Esophagus mucosa (tissue), 1 donor: ENCODE data around the gene LRRTM4. TPM values are rescaled to one million over a fixed set of nuclear protein-coding genes. Genes with fewer than 3 reads are reported as not detected.
"Not testable (repeated sequence)": the region's sequence is repeated elsewhere in the genome, so short reads cannot be mapped to it uniquely, and the experiment has no call there.

Experiments used
- ATAC-seq: fragments of 200-7000 bp; cut with Tn5 transposase; one replicate; pipeline ENCODE4 v1.9.1; 2020
- total RNA-seq: library from RNA; stranded (reverse); gene quantifications from one replicate; pipeline ENCODE4 v1.2.4, GENCODE V29; 2023
- donor health status: DM: yes; HTN: yes; CAD: no.

LRRTM4 gene
- total RNA-seq, 1 donor from 2014 or later: not detected

DNA sequence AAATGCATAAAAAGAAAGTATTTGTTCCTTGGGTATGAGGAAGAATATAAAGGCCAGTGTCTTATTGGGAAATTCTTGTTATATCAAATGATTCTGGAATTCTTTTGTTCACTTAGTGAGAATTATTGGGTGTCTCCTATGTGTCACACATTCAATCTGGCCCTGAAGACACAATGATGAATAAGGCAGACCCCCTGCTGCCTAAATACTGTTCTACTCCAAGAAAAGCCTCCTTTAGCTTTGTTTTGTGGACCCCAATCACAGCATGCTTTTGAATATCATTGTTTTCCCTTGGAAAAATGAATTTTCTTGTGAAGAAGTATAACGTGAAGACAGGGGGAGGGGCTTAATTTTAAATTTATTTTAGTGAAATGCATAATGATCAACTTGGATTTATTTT is 682.4 kb downstream of the LRRTM4 start:
- ATAC-seq: no peak

DNA sequence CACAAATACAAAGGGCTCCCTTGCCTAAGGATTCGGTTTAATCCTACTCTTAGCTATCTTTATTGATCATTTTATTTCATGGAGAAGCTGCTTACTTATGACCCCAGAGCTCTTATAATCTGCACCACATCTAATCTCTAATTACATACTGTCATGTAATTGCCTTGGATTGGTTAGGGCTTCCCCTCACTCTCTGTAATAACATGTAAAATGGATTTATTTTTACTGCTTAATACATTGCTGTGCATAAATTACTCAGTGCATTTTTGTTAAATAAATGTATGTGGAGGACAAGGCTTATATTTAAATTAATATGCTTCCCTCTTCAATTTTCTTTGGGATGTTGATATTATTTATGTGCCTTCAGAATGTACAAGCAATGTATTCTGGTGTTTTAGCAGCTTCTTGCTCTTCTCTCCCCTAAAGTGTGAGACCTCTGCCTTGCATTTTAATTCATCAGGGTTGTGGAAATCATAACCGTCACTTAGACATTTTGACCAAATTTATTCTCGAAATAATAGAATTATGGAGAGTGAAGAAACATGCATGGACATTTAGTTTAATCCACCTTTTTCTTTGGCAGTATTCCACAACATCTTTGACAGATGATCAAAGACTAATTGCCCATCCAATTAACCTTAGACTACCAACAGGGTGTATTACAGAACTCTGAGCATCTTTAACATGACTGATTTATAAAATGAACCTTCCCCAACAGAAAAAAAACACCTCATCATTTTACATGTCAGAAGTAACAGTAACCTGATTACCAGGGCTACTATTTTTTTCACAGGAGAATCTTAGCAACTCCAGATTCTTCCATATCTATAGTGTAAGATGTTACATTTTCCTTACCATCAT is 692.6 kb downstream of the LRRTM4 start:
- ATAC-seq: no peak

DNA sequence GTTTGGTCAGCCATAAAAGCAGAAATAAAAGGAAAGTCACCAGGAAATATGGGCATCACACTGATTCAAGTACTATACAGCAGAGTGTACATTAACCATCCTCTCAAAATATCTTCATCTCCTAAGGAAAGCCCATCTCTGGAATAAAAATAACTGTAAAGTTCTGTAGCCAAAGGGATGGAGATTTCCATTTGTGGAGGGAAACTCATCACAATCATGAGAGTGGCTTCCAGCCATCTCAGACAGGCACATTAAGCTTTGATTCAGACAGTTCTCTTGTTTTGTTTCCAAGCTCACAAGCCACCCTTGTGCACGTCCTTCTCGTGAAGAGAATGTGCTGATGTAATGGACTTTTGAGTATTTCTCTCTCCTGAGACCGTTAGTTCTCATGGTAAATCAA is 695.5 kb downstream of the LRRTM4 start:
- ATAC-seq: no peak

DNA sequence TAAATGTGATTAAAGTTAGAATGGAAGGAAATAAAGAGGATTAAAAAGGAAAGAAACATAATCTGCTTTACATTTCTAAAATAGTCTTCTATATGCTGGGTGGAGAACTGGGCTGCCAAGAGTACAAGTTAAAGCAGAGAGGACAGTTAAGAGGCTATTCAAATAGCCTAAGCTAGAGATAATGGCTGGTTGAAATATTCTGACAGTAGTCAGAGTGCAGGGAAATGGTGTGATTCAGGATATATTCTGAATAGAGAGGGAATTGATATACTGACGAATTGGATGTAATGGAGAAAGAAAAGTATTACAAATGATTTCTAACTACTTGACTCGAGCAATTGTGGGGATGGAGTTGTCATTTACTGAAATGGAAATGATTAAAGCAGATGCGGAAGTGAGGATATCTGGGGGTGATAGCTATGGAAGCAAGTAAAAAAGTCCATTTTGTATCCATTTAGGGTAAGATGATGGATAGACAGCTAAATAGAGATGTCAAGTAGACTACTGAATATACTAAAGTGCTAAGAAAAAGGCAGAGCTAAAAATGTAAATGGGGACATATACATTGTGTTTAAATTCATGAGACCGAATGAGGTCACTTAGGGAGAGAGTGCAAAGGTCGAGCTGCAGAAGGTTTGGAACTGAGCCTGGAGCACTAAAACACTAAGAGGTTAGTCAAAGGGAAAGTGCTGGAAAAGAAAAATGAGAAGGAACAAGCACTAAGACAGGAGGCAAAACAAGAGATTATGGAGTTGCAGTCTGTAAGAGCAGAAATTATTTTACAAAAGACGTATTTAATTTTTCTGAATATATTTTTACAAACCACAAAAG is 696.8 kb downstream of the LRRTM4 start:
- ATAC-seq: no peak

DNA sequence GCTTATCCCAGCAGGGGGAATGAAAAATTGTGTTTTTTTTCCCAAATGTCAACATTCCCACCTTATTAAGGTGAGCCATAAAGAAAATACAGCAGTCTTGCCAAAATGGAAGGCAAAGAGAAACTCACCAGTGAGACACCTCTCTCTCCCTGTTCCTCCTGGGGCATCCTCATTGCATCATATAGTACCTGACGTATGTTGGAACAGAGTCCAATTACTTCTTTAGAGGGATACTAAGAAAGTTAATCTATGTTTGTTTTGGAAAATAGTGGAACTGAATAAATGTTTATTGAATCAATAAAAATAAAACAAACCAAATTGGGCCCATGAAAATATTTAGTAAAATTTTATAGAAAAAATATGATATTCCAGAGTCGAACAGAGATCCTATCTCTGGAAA is 700.4 kb downstream of the LRRTM4 start:
- ATAC-seq: no peak

DNA sequence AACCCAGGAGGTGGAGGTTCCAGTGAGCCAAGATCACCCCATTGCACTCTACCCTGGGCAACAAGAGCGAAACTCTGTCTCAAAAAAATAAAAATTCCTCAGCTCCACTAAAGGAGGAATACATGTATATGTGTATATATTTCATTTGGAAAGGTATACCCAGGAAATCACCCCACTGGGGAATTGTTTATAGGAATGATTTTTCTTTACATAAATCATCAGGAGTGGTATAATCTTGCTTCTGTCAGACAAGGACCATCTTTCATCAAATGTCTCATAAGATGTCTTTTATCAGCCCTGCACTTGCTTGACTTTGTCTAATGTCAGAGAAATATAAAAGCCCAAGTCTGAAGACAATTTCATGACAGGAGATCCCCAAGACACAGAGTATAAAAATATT is 709.1 kb downstream of the LRRTM4 start:
- no peak for ATAC-seq

DNA sequence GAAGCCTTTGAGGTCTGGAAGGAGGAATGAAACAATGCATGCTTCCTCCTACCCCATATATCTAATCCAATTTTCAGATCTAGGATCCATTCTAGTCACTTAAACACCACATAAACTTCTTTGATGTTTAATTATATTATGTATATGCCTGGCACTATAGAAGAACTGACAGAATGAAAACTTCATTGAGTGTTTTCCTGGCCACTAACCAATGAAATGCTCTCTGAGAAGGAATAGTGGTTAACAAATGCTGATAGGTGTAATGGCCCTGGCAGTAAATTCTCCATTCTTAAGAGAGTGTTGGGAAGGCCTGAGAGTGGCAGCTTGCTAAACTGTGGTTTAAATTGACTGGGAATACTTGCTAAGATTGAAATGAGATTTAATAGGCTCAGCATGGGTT is 710.0 kb downstream of the LRRTM4 start:
- ATAC-seq: no peak

DNA sequence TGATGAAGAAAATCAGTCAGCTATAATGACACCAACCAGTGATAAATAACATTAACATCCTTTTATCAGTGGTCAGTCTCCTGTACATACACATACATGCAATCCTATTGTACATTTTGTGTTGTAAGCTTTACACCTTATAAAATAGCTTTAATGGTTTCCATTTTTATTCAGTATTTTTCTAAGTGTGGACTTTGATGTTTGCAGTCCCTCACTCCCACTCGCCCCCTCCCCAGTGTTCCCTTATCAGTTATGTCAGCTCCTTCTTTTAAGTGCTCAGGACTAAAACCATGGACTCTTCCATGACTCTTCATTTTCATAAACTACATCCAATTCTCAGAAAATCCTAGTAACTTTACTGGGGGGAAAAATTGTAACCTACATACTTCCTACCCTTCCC is 713.0 kb downstream of the LRRTM4 start:
- no peak for ATAC-seq

DNA sequence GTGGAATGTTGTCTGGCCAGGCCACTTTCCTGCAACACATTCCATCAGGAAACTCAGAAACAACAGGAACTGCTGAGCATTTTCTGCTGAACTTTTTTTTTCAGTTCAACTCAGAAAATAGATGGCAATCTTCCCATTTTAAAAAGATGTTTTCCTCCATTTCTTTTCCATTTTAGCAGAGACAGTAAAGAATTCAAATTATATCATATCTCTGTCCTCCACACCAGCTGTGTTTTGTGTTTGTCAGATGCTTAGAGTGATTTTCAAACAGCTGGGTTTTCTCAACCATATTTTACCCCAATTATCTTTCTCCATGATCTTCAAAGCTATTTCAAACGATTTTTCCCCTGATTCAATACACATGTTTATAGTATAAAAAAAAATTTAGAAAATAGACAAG is 713.4 kb downstream of the LRRTM4 start:
- no peak for ATAC-seq

DNA sequence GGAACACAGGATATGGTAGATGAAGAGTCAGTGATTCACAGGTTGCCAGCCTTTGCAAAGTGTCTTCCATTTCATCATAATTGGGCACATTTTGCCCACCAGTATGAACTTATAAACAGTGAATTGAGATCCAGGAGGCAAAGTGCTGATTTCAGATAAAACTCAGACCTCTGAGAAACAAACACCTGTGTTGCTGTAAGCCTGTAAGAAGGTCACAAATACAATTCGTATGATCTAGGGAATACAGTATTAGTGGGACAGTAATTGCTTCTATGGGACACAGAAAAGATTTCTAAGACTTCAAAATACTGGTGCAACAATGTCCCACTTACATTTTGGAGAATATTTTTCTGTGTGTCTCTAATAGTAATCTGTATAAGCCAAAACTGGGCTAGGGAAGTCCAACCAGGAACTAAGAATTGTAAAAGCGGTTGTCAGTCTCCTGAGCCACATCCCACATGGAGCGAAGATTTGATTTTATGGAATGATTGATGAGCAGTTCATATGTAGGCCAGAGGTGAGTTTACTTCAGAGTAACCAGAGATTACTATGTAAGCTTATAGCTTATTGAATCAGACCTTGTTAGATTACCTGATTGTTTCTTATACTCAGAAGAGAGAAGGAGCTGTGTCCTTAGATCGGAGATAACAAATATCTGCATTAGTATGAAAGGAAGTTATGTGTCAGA is 728.4 kb downstream of the LRRTM4 start:
- ATAC-seq: no peak

DNA sequence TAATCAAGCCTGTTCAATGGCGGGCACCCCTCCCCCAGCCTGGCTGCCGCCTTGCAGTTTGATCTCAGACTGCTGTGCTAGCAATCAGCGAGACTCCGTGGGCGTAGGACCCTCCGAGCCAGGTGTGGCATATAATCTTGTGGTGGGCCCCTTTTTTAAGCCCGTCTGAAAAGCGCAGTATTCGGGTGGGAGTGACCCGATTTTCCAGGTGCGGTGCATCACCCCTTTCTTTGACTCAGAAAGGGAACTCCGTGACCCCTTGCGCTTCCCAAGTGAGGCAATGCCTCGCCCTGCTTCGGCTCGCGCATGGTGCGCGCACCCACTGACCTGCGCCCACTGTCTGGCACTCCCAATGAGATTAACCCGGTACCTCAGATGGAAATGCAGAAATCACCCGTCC is 740.9 kb downstream of the LRRTM4 start:
- ATAC-seq: not testable (repeated sequence)

DNA sequence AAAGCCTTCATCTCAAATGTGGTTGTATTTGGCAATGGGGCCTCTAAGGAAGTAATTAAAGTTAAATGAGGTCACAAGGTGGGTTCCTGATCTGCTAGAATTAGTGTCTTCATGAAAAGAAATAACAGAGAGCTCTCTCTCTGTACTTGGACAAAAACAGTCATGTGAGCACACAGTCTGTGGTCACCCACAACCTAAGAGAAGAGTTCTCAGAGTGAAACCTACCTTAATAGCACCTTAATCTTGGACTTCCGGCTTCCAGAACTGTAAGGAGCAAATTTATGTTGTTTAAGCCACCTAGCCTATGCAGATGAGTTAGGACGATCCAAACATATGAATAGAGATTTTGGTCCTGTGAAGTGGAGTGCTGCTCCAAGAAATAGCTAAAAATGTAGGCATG is 758.9 kb downstream of the LRRTM4 start:
- no peak for ATAC-seq

DNA sequence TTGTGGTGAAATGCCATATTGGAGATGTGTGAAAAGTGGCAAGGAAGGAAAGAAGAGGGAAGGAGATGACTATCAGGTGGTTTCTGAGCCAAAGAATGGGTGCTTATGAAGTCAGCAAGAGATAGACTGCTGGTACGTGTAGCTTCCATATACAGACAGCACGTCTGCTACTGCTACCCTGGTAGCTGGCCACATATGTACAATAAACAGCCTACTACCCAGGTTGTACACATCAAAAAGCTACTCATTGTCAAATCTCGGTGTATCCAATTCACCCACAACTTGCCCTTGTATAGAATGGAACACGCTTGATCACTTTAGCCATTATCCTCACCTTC is 761.8 kb downstream of the LRRTM4 start:
- no peak for ATAC-seq

DNA sequence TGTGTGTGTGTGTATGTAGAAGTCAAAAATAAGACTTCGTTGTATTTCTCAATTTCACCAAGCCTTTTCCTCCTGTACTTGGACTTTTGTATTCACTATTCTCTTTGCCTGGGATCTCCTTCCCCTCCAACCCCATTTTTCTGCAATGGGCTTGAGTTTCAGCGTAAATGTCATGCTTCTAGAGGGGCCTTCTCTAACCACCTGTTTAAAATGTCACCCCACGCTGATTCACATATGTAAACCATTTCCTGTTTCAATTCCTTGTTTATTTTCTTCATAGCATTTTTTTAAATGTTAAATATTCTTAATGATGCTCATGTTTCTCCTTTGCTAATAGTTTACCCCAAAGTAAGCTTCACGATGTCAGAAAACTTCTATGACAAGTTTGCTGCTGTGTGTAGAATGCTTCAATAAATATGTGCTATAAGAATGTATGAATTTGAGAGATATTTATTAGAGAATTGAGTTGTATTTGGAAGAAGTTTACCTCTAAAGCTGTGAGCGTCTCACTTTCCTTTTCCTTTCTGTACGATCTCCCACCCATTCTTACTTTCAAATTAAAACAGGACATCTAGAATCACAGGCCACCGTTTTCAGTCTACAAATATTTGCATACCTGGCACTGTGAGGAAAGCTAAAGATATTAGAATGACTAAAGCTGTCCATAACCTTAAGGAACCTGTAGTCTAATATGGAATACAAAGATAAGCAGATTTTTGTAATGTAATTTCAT is 762.4 kb downstream of the LRRTM4 start:
- no peak for ATAC-seq

DNA sequence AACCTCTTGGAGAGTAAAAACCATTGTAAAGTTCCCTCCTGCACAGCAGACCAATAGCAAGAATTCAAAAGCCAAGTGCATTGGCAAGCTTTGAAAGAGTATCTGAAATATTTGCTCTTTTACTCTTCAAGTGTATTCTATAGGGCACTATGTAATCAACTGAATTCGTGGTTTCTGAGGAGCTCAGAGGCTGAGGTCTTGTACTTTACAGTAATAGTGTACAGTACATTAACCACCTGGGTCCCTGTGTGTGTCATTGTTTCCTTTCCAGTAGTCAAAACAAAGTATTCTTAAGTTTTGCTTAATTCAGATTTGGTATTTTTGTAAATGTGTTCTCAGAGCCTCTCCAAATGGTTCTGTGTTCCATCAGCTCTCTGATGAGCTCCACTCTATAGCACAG is 769.7 kb downstream of the LRRTM4 start:
- ATAC-seq: no peak

DNA sequence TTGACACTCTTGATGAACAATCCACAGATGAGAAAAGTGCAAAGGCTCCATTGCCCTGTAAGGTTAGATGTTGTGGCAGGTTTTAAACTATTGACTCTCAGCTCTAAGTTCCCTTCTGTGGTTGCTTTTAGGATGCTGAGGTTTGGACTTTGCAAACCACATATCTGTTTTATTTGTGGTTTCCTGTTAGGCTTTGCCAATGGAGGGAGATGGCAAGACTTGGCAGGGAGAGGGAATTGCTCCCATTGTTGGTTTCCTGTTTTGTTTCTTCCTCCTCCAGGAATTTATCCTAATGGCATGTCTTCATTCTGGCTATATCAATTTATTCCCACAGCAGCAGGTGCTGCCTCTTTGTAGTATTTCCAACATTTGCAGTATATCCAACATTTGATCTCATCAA is 772.3 kb downstream of the LRRTM4 start:
- ATAC-seq: no peak

DNA sequence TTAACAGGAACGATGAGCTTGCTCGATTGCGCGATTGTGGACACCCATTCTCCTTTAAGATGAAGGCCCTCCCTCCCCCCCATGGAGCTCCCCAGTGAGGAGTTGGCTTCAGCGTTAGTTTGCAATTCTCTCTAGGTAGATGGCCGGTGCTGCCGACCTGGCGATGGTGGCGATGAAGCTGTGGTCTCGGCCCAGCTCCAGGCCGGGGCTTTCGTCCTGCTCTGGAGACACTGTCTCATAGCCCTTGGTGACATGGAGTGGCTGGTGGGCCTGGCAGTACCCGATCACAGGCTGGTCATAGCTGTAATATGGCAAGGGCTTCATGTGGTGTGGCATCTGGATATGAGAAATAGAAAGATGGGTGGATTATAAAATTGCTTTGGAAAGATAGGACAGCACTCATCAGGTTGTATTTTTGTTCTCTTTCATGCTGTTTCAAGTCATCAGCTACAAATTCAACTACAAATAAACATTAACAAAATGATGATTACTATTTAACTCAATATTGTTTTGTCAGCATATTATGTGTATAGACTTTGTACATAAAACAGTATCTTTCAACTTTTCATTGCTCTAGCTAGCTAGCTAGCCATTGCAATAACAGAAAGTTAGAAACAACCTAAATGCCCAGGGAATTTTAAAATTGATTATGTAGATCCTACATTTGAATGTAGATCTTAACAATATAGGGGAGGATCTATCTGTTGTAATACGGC is 773.4 kb downstream of the LRRTM4 start:
- ATAC-seq: no peak

DNA sequence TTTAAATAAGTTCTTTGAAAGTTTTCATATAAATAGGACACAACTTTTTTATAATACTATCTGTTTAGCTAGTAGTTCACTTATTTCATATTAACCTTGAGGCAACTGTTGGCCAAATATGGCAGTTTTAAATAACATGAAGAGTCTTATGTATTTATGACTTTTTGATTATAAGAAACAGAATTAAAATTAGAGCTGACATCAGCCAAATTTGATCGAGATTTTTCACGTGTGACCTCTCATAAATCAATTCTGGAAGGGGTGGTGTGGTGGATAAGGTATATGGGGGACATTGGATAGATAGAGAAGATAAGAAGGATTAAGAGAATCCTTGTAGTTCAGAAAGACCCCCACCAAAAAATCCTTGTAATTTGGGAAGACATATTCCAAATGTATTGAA is 776.6 kb downstream of the LRRTM4 start:
- no peak for ATAC-seq

DNA sequence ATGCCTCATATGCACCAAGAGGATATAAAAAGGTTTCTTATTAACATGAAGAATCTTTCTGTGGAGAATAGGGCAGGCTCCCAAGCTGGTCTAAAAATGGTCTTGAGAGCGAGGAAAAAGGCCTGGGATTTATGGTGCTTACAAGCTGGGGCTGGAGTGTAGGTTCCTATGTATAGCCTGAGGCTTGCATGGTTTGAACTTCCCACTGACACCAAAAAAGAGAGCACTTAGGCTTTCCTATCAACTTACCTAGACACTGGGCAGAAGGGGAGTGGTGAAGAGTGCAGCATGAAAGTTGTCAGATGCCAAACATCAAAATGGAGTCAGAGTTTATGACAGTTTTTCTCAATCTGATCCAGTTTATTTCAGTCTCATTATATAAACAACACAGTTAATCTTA is 784.6 kb downstream of the LRRTM4 start:
- no peak for ATAC-seq

DNA sequence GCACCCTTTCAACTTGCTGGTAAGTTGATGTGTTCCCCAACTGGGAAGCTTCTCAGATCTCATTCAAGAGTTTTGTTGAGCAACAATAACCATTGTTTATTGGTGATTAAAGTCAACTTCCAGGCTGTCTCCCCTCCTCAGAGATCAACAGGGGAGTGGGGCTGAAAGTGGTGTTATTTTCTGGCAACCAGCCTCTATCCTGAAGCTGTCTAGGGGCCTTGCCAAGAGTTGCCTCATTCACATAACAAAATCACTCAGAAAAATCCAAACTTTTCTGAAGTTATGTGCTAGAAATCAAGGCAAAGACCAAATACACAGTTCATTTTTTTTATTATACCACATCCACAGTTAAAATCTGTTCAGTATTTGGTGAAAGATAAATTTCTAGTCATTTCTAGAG is 788.4 kb downstream of the LRRTM4 start:
- no peak for ATAC-seq

DNA sequence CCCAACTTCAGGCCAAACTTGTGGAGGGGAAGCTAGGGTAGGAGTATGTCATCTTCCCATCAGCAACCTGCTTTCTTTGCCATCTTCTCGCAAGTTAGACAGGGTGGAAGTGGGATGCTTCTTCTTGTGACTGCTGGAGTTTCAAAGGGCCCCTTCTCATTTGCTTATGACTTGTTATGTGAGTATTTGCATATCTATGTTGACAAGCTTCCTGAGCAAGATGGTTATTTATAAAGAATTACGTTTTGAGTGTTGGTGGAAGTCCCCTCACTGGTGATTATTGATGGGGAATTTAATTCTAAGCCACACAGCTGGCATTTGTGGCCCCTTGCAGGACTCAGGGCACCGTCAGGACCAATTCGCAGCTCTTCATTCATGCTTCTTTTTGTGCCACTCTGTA is 791.0 kb downstream of the LRRTM4 start:
- ATAC-seq: no peak

DNA sequence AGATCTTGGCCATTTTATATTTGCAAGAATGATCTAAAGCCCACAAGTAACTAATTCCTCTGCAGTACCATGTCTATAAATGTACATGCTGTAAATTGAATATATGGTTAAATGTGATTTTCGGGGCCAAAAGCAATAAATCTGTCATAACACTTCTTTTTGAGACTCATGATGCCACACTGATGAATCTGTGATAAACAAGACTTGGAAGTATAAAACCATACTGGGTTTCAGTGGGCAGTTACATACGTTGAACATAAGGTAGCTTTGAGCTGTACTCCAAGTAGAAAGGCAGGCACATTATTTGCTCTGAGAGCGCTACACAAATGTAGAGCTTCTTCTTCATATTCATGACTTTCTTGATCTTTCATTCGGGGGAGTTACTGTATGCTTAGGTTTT is 792.2 kb downstream of the LRRTM4 start:
- no peak for ATAC-seq
